ENCODE measurements around the gene GALNT17.

Gene GALNT17

GRCh38 chr7:71466448-71467145 is 334.7 kb downstream of the GALNT17 start:
- no peak for DNase-seq

DNA sequence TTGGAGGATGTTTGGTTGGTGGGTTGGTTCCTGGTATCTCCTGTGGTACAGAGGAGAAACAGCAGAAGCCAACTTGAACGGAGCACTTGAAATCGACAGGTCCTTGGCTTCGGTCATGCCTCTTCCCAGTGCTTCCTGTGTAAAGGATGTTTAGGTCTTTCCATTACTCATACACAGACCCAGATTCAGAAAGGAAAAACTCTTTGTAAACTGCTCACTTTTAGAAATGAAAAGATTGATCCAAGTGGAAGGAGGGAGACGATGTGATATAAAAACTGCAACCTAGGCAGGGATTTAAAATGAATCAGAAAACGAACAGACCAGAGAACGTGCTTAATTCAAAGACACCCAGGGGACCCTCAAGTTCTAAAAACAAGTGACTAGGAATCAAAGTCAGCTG is 338.4 kb downstream of the GALNT17 start:
- no peak for DNase-seq

DNA sequence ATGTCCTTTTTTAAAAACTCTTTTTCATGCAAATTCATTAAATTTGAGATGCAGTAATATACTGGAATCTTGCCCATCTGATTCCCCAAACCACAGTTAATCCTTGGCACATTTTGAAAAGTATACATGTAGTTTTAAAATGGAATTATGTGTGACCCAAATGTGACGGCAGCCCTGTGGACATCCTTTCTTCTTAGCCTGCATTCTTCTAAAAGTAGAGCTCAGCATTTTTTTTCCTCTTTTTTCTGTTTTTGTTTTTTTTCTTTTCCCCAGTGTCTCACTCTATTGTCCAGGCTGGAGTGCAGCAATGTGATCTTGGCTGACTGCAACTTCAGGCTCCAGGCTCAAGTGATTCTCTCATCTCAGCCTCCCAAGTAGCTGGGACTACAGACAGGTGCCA is 338.9 kb downstream of the GALNT17 start:
- DNase-seq, result no peak

- DNase-seq, result no peak
Measured at GRCh38 chr7:71472962-71473361, 341.0 kb downstream of the GALNT17 start.

DNA sequence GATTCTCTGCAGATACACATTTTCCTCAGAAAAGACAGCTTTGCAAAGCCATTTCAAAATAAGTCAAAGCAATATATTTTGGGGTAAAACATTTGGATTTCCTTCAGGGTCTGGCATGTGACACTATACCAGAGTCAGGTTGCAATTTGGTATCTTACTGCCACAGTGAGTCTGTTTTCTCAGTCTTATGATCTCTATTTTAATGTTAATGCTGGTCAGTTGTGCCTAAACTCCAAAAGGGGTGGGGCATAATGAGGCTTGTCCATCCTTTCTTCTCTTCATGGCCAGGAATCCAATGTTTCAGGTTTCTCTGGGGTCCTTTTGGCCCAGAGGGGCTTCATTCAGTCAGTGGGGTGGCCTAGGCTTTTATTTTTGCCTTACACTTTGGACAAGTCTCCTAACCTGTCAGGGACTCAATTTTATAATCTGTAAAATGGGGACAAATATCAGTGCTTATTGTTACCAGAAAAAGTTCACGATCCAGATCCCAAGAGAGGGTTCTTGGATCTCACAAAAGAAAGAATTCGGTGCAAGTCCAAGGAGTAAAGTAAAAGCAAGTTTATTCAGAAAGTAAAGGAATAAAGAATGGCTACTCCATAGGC is 341.5 kb downstream of the GALNT17 start:
- no peak for DNase-seq

DNA sequence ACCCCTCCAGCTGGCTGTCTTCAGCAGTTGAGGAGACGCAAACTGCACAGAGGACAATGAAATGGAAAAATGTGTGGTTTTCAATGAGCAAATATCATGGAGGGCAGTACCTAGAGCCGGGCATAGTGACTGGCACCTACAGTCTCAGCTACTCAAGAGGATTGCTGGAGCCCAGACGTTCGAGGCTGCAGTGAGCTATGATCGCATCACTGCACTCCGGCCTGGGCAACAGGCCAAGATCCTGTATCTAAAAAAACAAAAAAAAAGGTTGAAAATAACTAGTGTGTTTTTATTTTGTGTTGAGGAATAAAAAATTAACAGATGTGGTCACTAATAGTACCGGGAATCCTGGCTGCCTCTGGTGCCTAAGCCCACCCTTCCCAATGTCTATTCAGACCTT is 345.5 kb downstream of the GALNT17 start:
- no peak for DNase-seq

DNA sequence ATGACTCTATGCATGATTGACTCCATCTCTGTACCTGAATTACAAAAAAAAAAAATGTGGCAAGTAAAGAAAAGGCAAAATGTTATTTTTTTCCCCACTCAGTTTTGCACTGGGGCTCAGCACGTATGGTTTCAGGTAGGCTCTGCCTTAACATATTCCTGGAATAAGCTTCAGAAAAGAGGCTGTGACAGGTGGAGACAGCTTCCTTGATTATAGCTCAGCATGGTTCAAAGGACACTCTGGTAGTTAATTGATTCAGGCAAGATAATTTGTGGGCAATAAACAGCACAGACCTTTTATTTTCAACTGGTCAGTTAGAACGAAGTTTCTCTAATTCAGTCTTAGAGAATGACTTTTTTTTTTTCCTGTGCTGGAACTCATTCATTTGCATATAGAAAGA is 347.3 kb downstream of the GALNT17 start:
- DNase-seq, result no peak

DNA sequence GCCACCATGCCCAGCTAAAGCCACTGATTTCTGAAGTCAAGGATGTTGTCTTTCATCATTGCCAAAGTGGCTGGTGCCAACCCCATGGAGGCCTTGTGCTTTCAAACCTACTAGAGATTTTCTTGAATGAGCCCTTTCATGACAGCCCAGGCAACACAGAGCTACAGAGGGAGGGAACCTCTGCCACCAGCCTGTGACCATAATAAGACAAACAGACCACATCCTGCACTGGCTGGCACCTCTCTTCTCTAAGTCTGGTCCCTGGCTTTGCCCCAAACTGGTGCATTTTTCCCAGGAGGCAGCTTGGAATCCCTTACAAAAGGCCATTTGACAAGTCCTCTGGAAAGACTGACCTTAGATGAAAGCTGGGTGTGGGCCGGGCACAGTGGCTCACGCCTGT is 348.8 kb downstream of the GALNT17 start:
- no peak for DNase-seq

DNA sequence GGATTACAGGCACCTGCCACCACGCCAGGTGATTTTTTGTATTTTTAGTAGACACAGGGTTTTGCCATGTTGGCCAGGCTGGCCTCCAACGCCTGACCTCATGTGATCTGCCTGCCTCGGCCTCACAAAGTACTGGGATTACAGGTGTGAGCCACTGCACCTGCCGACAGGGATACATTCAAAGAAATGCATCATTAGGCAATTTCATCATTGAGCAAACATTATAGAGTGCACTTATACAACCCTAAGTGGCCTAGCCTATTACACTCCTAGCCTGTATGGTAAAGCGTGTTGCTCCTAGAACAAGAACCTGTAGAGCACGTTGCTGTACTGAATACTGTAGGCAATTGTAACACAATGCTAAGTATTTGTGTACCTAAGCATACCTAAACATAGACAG is 350.3 kb downstream of the GALNT17 start:
- DNase-seq, result no peak

GRCh38 chr7:71484380-71484779 is 352.4 kb downstream of the GALNT17 start:
- no peak for DNase-seq

- DNase-seq, result no peak
Measured at GRCh38 chr7:71485586-71485985, 353.6 kb downstream of the GALNT17 start.

- DNase-seq, result no peak
Measured at GRCh38 chr7:71486414-71486813, 354.5 kb downstream of the GALNT17 start.

DNA sequence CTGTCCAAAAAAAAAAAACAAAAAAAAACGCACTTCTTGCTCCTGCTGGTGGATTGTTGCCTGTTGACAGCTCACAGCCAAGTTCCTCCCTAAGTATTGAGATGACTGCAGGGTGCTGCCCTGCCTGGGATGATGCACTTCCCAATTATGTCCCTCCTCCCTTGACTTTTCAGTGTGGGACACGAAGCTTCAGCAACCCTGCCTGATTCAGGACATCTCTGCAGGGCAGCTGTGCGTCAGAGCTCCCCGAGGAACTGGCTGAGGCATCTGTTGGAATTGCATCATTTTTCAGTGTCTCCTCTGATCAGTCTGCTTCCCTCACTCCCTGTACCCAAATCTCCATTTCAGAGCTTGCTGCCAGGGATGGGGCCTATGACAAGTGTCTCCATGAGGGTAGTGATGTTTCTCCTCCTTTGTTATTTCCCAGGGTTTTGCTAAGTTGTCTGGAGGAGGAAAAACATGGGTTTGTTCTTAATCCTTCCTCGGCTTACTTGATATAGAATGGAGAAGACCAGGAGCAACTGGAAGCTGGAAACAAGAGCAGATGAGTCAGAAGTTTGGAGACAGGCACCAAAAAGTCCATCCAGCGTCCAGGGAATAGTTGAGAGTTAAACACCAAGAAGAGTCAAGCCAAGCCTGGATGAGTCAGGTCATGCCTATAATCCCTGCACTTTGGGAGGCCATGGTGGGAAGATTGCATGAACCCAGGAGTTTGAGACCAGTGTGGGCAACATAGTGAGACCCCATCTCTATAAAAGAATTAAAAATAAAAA is 355.1 kb downstream of the GALNT17 start:
- DNase-seq, result no peak

DNA sequence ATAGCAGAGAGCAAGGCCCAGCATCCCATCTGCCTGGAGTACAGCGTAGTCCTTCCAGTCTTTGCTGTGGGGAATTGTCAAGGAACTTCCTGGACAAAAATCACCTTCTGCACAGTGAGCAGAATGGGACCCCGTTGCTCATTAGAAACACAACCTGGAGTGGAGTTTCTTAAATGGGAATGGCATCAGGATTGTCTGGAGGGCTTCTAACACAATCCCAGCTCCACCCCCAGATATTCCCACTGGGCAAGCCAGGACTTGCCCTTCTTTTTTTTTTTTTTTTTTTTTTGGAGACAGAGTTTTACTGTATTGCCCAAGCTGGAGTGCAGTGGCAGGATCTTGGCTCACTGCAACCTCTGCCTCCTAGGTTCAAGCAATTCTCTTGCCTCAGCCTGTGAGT is 356.4 kb downstream of the GALNT17 start:
- no peak for DNase-seq

GRCh38 chr7:71491336-71491735 is 359.4 kb downstream of the GALNT17 start:
- no peak for DNase-seq

DNA sequence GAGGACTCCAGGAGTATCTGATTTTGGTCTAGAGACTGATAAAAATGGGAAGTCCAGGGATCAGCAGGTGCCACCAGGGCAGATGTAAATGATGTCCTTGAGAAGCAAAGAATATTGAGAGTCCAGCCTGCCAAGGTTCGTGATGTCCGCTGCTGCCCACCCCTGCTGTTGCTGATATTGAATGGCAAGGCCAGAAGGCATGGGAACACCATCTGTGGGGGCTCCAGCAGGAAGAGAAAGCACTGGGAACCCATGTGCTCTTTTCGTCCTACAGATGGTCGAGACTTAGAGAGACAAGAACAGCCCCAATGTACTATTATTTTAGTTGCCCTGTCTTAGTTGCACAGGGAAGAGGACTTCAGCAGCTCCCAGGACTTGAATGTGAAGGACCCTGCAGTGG is 363.9 kb downstream of the GALNT17 start:
- no peak for DNase-seq

GRCh38 chr7:71497256-71497946 is 365.5 kb downstream of the GALNT17 start:
- no peak for DNase-seq

DNA sequence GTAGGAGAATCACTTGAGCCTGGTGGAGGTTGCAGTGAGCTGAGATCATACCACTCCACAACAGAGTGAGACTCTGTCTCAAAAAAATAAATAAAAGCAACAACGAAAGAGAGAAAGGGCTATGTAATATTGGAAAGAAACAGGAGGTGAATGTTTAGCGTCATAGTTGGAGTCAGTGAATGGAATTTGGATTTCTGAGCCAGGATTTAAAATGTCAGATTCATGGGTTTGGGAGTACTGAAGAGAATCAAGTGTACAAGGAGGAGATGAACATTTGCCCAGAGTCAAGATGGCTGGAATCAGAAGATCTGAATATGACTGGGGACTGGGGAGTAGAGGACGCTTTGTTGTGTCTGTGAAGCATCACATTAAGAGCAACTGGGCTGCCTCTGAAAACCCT is 366.4 kb downstream of the GALNT17 start:
- DNase-seq, result no peak

DNA sequence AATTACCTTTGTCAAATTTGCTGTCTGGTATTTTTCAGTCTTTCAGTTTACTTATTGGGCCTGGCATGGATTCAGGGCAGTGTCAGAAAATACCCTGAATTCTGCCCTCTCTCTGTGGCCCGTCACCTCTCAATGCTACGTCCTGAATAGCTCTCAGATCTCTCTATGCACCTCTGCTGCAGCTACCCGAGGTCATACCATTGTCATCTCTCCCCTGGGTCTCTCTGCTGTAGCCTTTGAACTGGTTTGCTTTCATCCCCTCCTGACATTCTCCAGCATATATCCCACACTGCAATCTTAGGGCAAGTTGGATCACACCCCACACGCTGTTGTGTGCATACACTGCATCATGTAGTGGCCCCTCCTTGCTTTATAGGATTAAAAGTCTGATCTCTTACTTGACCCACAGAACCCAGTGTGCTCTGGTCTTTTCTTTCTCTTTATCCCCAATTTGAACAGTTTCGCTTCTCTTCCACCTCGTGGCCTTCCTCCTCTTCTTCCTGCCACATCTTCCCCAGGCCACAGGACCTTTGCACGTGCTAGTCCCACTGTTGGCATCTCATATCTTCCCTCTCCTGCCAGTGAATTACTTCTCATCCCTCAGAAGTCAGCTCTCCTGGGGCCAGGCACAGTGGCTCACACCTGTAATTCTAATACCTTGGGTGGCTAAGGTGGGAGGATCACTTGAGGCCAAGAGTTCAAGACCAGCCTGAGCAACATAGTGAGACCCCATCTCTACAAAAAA is 372.9 kb downstream of the GALNT17 start:
- DNase-seq, result no peak

DNA sequence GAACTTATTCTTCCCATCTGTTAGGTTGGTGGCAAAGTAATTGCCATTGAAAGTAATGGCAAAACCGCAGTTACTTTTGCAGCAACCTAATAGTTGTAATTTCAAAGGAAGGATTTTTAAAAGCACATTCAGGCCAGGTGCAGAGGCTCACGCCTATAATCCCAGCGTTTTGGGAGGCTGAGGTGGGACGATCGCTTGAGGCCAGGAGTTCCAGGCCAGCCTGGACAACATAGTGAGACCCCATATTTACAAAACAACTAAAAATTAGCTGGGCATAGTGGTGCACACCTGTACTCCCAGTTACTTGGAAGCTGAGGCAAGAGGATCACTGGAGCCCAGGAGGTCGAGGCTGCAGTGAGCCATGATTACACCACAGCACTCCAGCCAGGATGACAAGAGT is 374.9 kb downstream of the GALNT17 start:
- no peak for DNase-seq

- DNase-seq, result no peak
Measured at GRCh38 chr7:71507680-71508602, 376.0 kb downstream of the GALNT17 start.

DNA sequence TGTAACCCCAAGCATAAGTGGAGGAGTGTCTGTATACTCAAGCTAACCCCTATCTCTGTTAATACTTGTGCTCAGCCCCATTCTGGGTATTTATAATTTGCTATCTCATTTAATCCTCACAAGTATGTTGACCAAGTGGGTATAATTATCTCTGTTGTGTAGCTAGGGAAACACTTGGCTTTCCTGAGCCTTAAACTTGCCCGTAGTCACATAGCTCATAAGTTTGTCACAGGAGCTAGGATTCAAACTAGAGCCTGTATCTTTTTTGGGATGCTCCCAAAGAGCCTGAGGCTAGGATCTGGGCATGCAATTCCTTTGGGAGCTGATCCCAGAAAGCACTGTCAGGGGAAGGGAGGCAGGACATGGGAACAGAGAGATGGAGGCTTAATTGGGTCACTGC is 377.4 kb downstream of the GALNT17 start:
- no peak for DNase-seq
